ENCODE results near the gene FRMPD2. TPM values are rescaled to one million over a fixed set of nuclear protein-coding genes. Genes with fewer than 3 reads are reported as not detected.

The FRMPD2 gene
- total RNA-seq, 1 experiment from 2014 or later: 1.1 TPM

DNA sequence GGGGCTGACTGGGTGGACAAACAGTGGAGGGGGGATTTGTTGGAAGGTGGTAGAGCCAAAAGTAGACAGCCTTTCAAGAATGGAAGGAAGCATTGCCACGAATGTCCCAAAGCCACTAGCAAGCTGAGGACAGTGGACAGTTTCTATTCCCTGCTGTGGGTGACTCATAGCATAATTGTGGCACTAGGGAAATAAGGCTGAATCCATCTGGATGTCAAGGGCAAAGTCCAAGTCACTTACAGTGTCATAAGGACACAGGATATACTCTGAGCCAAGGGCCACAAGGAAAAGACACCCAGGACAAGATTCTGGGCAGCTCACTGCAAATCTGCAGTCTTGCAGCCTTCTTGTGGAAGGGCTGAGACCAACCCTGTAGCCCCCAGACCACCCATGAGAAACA is 79.7 kb downstream of the FRMPD2 start (continued):
- TF ChIP-seq ZNF512 (CRISPR knock-in tag; IDR thresholded peaks at IDR 0.05; ENCODE audit: borderline replicate concordance) (no peak), TP53 (CRISPR knock-in tag; IDR thresholded peaks at IDR 0.05) (no peak), GTF2I (CRISPR knock-in tag; conservative IDR thresholded peaks at IDR 0.05) (no peak), ETV6 (CRISPR knock-in tag; IDR thresholded peaks at IDR 0.05) (no peak), EMX1 (CRISPR knock-in tag; IDR thresholded peaks at IDR 0.05) (no peak), ZNF263 (CRISPR knock-in tag; IDR thresholded peaks at IDR 0.05; ENCODE audit: low read depth) (no peak)

DNA sequence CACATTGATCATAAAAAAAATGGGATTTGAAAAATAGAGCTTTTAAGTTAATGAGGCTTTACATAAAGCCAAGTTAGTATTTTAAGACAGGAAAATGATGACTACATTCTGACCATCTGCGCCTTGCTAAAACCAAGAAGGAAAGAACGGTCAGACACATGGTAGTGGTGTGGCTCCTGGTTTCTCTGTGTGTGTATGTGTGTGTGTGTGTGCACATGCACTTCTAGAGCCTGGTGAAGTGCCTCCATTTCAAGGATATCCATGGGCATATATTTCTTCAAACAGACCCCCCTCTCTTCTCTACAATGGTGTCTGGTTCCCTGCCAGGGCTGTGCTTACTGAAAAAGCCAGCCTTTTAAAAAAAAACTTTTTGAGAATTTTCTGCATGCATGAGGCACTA is 80.9 kb downstream of the FRMPD2 start:
- Mint-ChIP-seq H3K9me3 (no peaks in the 10 kb centered on the region), H3K36me3 (no peaks in the 10 kb centered on the region), H3K27me3 (ENCODE audit: low read depth) (no peaks in the 10 kb centered on the region), H3K4me3 (no peak overlapping the region), H3K4me1 (peaks cover 12% of the 10 kb centered on the region), H3K27ac (no peak overlapping the region)
- DNase-seq (ENCODE audit: low spot score): no peak
- ChIA-PET POLR2A (no interaction called here), CTCF (no interaction called here)
- TF ChIP-seq MYBL2 (CRISPR knock-in tag; IDR thresholded peaks at IDR 0.05) (no peak), HMGA2 (CRISPR knock-in tag; IDR thresholded peaks at IDR 0.05) (no peak), ZNF138 (CRISPR knock-in tag; conservative IDR thresholded peaks at IDR 0.05) (no peak), PRRX2 (CRISPR knock-in tag; IDR thresholded peaks at IDR 0.05) (no peak), SP1 (CRISPR knock-in tag; conservative IDR thresholded peaks at IDR 0.05) (no peak), NFYB (CRISPR knock-in tag; conservative IDR thresholded peaks at IDR 0.05; ENCODE audit: low read depth) (no peak), ZBTB21 (CRISPR knock-in tag; IDR thresholded peaks at IDR 0.05; ENCODE audit: borderline replicate concordance) (no peak), NR2C2 (CRISPR knock-in tag; IDR thresholded peaks at IDR 0.05) (no peak), KAT7 (CRISPR knock-in tag; IDR thresholded peaks at IDR 0.05; ENCODE audit: borderline replicate concordance) (no peak), ZNF423 (CRISPR knock-in tag; IDR thresholded peaks at IDR 0.05) (no peak), ATF2 (CRISPR knock-in tag; IDR thresholded peaks at IDR 0.05; ENCODE audit: borderline replicate concordance, low read depth) (no peak), TP53 (CRISPR knock-in tag; IDR thresholded peaks at IDR 0.05) (no peak), NFATC4 (CRISPR knock-in tag; IDR thresholded peaks at IDR 0.05) (no peak), JUN (CRISPR knock-in tag; IDR thresholded peaks at IDR 0.05) (no peak), ETV6 (CRISPR knock-in tag; IDR thresholded peaks at IDR 0.05) (no peak)
- TF ChIP-seq, protein P1, sequence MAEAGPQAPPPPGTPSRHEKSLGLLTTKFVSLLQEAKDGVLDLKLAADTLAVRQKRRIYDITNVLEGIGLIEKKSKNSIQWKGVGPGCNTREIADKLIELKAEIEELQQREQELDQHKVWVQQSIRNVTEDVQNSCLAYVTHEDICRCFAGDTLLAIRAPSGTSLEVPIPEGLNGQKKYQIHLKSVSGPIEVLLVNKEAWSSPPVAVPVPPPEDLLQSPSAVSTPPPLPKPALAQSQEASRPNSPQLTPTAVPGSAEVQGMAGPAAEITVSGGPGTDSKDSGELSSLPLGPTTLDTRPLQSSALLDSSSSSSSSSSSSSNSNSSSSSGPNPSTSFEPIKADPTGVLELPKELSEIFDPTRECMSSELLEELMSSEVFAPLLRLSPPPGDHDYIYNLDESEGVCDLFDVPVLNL (CRISPR knock-in tag; IDR thresholded peaks at IDR 0.05; ENCODE audit: borderline replicate concordance, low read depth): no peak
- TF ChIP-seq, protein P2, sequence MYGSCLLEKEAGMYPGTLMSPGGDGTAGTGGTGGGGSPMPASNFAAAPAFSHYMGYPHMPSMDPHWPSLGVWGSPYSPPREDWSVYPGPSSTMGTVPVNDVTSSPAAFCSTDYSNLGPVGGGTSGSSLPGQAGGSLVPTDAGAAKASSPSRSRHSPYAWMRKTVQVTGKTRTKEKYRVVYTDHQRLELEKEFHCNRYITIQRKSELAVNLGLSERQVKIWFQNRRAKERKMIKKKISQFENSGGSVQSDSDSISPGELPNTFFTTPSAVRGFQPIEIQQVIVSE (CRISPR knock-in tag; IDR thresholded peaks at IDR 0.05; ENCODE audit: borderline replicate concordance): no peak
- ATAC-seq: no peak

- ChIA-PET POLR2A (no interaction called here), CTCF (no interaction called here)
- Mint-ChIP-seq H3K4me3 (no peak overlapping the region), H3K9me3 (no peaks in the 10 kb centered on the region), H3K4me1 (peaks cover 12% of the 10 kb centered on the region), H3K27me3 (ENCODE audit: low read depth) (no peaks in the 10 kb centered on the region), H3K27ac (no peak overlapping the region), H3K36me3 (no peaks in the 10 kb centered on the region)
- DNase-seq (ENCODE audit: low spot score): no peak
- peak; percentile 34; the same call in 1 of the 2 replicates for ATAC-seq
- no peak for TF ChIP-seq FOXP1 (CRISPR knock-in tag; IDR thresholded peaks at IDR 0.05; ENCODE audit: borderline replicate concordance)
- TF ChIP-seq USF1 (CRISPR knock-in tag; IDR thresholded peaks at IDR 0.05): no peak
Observed at GRCh38 chr10:48192881-48193450, 81.5 kb downstream of the FRMPD2 start.

All from WTC11 (cell line).